Activated naive CD4-positive, alpha-beta T cell treated with Interleukin-2 at 50 U/mL for 16 hours (primary cell): Measurements from ENCODE around the gene SAMD4B.

ENCODE experiments used
- DNase-seq: peaks from one replicate; pipeline ENCODE4 v3.0.0-alpha.2; 2020

The SAMD4B gene

DNA sequence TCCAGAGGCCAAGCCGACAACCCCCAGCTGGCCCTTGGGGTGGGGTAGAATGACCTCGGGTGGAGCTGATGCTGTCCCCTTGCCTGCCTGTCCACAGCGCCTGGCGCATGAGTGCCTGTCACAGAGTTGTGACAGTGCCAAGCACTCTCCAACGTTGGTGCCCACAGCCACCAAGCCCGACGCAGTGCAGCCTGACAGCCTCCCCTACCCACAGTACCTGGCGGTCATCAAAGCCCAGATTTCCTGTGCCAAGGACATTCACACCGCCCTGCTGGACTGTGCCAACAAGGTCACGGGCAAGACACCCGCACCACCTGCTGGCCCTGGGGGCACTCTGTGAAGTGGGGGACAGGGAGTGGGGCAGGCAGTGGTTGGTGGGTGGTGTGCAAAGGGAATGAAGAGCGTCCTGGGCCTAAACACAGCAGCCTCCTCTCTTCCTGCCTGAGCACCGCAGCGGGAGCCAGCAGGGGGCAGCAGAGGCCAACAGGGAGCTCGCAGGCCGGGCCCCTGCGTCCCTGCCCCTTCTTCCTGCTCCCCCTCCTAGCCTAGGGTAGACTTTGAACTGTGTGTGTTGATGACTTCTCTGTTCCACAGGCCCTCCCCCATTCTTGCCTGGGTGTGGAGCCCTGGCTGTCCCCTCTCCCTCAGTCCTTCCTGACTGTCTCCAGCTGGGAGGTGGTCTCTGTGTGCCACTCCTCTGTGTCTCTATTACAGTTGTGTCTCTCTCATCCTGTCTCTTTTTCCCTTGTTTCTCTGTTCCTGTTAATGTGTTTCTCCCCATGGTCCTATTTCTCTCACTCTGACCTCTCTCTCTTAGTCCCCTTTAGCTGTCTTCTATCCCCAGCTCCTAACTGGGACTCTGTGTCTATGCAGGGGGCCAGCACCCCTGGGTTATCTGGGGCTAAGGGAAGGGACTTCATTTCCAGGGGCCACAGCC is 55.4 kb downstream of the SAMD4B start:
- peak; percentile 93 for DNase-seq

DNA sequence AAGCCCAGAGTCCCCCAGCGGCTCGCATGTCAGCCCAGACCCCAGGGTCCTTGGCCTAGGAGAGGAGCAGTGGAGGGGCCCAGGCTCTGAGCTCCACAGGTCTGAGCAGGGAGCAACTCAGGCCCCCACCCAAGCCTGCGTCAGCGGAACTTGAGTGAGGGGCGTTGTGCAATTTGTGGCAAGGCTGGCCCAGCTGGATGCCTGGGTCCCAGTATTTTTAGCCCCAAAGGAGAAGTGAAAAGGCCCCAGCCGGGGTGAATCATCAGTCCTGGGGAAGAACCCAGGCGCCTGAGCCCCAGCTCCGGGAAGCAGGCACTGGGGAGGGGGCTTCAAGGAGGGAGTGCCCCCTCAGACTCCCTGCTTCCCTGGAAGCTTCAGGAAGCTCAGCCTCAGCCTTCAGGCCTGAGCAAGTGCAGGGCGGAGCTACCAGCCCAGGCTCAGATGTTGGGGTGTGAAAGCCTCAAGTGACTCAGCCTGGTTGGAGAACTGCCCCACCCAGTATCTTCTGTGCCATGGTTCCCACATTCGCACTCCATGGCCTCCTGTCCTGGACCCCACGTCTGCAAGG is 56.2 kb downstream of the SAMD4B start:
- peak; percentile 62 for DNase-seq

DNA sequence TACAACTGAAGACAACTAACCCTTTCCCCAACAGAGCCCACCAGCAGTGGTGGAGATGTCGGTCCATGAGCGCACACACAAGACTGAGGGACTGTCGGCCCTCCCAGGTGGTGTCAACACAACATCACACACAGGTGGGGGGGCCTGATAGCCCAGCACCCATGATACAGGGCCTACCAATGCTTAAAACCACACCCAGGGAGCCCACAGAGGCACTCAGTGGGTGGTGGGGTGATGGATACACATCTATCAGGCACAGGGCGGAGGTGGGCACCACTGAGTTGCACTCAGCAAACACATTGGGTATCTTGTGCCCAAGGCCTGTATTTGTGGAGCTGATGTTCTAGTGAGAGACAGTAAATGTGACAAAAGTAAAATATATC is 57.4 kb downstream of the SAMD4B start:
- no peak for DNase-seq

DNA sequence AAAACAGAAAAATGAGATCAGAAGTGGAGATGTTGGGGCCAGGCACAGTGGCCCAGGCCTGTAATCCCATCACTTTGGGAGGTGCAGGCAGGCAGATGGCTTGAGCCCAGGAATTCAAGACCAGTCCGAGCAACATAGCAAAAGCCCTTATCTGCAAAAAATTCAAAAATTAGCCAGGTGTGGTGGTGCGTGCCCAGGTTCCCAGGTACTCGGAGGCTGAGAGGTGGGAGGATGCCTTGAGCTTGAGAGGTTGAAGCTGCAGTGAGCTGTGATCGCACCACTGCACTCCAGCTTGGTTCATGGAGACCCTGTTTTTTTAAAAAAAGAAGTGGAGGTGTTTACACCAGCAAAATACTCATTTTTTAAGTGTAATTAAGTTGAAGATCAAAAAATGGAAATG is 57.8 kb downstream of the SAMD4B start:
- DNase-seq = no peak

DNA sequence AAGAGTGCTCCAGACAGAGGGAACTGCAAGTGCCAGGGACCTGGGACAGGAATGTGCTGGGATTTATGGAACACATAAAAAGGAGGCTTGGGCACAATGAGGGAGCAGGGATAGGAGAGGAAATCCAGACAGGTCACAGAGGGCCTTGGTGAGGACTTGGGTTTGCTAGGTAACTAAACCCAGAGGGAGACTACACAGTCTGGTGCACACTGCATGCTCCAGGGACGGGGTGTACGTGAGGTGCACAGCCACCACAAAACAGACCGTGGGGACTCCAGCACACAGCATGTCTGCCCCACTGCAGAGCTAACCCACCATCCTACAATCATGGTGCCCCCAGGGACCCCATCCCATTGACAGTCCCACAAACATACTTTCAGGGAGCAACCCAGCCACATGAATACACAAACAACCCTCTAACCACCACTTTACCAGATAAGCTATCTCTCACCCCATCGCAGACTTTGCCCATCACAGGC is 58.9 kb downstream of the SAMD4B start:
- DNase-seq = no peak

DNA sequence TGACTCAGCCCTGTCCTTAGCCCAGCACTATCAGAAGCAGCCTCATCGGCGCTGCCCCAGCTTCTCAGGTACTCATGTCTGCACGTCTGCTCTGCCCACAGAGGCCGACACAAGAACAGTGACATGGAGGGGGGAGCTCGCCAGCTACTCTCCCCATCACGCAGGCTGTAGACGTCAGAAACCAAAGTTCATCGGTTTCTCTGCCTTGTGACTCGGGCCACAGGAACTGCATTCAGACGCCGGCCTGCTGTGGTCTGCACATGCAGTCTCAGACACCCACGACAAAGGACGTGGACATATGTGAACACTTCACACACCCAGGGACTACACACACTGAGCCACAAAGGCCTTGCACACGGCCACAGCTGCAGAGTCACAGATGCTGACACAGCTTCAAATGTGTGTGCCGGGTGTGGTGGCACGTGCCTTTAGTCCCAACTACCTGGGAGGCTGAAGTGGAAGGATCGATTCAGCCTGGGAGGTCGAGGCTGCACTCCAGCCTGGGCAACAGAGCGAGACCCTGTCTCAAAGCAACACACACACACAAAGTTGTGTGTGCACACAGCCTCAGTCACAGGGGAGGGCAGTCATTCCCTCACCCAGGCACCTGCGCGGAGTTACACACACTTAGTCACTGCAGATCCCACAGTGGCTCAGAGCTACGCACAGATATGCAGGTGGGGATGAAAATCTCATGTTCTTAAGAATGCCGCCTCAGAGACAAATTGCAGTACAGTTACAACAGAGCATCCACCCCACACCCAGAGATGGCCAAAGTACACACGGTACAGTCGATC is 59.5 kb downstream of the SAMD4B start:
- peak; percentile 84 for DNase-seq

DNA sequence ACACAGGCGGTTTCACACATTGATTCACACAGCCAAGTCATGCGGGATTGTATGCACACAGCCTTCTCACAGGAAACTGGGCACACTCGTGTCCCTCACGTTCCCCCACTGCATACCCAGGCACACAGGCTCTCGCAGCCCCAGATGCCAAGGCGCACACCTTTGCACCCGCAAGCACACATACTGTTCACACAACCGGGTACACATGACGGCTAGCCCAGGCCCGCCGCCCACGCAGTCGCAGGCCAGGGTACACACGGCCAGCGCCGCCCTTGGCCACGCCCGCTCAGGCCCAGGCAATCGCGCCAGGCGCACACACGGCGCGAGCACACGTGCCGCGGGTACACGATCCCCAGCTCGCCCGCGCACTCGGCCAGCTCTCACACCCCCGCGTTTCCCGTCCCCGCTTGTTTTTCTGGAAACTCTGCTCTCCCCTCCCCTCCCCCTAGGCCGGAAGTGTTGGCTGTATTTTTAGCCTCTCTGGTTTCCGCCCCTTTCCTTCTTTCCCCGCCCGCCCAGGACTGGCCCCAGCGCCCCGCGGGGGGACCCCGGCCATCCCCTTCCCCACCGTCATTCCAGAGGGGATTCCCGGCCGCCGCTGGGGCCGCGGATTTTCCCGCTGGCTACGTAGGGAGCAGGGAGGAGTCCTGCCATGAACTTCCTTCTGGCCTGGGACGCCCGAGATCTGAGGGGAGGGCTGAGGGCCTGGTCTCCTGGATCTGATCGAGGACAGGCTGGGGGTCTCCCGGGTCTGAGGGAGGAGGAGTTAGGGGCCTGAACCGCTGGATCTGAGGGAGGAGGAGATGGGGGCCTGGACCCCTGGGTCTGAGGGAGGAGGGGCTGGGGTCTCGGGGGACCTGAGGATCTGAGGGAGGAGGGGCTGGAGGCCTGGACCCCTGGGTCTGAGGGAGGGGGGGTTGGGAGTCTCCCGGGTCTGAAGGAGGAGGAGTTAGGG is 60.4 kb downstream of the SAMD4B start:
- peak; percentile 86 for DNase-seq

DNA sequence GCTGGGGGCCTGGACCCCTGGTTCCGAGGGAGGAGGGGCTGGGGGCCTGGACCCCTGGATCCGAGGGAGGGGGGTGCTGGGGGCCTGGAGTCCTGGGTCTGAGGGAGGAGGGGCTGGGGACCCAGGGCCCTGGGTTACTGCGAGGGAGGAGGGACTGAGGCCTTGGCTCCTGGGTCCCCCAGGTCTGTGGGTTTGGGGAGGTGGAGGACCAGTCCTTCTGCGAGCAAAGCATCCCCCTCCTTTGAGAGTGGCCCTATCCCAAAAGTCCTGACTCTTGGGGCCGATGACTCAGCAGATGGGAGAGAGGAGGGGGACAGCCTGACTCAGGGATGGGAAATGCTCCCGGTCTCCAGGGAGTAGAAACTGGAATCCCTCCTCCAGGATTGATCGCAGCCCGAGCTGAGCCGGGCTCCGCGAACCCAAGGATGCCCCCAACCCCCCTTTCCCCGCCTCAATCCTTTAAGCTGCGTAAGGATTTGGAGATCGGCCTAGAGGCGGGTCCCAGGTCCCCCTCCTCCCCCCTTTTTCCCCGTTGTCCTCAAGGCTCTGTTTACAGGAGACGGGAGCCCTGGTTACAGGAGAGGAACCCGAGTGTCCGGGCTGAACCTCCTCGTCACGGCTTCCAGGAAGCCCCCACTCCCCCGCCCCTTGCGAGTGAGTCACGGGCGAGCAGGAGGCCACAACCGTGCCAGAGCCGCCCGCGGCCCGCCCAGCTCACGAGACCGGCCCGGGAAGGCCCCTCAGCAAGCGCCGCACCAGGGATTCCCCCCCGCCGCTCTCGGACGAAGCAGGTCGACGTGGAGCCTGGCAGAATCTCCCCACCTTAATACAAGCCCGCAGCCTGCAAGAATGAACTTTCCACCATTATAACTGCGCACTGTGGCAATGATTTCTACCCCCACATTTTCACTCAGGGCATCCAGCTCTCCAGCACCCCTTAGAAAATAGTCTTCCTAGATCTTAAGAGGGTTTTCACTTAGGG is 61.4 kb downstream of the SAMD4B start:
- peak; percentile 98 for DNase-seq

DNA sequence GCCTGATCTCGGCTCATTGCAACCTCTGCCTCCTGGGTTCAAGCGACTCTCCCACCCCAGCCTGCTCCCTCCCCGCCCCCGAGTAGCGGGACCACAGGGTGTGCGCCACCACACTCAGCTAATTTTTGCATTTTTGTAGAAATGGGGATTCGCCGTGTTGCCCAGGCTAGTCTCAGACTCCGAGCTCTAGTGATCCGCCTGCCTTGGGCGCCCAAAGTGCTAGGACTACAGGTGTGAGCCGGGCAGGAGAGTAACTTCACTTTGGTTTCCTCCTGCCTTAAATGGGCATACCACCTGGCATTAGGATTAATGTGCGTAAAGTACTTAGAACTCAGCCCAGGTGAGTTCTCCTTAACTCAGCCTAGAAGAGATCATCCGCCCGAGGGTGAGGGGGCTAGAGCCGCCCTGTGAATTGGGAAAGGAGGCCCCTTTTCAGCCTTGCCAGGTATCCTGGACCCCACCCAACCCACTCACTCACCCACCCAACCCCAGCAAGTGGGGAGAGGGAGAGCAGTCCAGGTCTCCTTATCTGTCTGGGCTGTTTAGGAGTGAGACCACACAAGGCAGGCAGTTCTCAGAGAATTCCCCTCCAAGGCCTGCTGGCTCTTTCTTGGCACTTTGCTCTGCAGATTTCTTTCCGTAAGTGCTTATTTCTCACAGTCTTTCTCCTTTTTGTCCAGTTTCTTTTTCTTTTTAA is 63.2 kb downstream of the SAMD4B start:
- no peak for DNase-seq

DNA sequence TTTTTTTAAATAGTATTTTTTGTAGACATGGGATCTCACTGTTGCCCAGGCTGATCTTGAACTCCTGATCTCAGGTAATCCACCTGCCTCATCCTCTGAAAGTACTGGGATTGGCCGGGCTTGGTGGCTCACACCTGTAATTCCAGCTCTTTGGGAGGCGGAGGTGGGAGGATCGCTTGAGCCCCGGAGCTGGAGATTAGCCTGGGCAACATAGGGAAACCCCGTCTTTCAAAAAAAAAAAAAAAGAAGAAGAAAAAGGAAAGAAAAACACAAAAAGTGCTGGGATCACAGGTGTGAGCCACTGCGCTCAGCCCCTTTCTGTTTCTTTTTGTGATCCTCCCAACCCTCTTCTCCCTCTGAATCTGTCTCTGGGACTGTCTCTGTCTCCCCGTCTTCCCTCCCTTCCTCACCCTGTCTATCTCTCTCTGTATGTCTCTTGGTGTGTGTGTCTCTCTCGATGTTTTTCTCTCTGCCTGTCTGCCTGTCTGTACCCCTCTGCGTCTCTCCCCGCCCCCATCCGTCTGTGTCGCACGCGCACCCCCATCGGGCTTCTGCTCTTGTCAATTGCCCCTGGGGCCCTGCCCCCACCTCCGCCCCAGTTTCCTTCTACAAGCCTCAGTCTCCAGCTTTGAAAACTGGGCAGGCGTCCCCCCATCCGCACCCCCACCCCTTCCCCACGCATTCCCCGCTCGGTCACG is 63.9 kb downstream of the SAMD4B start:
- peak; percentile 83 for DNase-seq

DNA sequence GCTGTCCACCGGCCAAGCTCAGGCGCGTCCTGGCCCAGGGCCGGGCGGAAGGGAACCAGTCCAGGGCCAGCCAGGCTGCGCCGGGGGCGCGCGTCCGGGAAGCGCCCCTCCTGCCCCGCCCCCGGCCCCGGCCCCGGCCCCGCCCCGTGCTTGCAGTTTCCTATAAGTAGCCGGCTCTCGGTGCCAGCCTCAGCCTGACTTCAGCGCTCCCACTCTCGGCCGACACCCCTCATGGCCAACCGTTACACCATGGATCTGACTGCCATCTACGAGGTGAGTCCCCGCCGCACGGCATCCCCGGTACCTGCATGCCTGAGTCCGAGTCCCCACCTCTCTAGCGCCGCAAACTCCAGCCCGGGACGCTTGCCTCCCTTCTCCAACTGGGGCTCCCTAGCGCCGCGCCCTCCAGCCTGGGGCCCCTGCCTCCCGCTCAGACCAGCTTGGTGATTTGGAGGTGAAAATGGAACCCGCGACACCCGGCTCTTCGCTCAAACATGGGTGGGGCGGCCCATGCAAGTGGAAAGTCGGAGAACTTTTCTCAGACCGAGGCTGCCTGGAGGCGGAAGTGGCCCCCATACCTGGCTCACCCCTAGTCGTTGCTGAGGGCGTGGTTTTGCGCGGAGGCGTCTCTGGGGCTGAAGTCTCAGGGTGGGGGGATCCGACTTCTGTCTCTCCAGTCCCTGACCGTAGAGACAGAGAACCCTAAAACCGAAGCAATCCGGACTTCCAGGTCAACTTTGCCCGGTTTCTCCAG is 64.6 kb downstream of the SAMD4B start, which contains the start of gene ZFP36:
Gene ZFP36 (plus strand): TSS at position 192 of the 754 bp plus-strand sequence. CDS start 58 bp downstream, at position 250.
- DNase-seq = peak; percentile 84

DNA sequence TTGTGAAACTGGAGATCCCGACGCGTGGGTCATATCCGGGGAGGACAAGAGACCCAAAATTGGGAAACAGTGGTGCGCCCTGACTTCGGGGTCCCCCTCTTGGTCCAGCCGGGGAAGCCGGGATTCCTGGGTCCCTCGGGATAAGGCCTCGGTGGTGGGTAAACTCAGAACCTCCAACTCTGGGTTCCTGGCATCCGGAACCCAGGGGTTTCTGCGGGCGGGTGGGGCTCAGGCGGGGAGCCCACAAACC is 65.1 kb downstream of the SAMD4B start:
- DNase-seq = no peak

DNA sequence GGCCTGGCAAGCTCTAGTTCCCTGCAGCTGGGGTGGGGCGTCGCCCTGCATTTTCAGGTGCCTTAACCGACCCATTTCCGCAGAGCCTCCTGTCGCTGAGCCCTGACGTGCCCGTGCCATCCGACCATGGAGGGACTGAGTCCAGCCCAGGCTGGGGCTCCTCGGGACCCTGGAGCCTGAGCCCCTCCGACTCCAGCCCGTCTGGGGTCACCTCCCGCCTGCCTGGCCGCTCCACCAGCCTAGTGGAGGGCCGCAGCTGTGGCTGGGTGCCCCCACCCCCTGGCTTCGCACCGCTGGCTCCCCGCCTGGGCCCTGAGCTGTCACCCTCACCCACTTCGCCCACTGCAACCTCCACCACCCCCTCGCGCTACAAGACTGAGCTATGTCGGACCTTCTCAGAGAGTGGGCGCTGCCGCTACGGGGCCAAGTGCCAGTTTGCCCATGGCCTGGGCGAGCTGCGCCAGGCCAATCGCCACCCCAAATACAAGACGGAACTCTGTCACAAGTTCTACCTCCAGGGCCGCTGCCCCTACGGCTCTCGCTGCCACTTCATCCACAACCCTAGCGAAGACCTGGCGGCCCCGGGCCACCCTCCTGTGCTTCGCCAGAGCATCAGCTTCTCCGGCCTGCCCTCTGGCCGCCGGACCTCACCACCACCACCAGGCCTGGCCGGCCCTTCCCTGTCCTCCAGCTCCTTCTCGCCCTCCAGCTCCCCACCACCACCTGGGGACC is 65.6 kb downstream of the SAMD4B start:
- DNase-seq = peak; percentile 61

DNA sequence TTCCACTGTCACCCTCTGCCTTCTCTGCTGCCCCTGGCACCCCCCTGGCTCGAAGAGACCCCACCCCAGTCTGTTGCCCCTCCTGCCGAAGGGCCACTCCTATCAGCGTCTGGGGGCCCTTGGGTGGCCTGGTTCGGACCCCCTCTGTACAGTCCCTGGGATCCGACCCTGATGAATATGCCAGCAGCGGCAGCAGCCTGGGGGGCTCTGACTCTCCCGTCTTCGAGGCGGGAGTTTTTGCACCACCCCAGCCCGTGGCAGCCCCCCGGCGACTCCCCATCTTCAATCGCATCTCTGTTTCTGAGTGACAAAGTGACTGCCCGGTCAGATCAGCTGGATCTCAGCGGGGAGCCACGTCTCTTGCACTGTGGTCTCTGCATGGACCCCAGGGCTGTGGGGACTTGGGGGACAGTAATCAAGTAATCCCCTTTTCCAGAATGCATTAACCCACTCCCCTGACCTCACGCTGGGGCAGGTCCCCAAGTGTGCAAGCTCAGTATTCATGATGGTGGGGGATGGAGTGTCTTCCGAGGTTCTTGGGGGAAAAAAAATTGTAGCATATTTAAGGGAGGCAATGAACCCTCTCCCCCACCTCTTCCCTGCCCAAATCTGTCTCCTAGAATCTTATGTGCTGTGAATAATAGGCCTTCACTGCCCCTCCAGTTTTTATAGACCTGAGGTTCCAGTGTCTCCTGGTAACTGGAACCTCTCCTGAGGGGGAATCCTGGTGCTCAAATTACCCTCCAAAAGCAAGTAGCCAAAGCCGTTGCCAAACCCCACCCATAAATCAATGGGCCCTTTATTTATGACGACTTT is 66.4 kb downstream of the SAMD4B start:
- peak; percentile 25 for DNase-seq

DNA sequence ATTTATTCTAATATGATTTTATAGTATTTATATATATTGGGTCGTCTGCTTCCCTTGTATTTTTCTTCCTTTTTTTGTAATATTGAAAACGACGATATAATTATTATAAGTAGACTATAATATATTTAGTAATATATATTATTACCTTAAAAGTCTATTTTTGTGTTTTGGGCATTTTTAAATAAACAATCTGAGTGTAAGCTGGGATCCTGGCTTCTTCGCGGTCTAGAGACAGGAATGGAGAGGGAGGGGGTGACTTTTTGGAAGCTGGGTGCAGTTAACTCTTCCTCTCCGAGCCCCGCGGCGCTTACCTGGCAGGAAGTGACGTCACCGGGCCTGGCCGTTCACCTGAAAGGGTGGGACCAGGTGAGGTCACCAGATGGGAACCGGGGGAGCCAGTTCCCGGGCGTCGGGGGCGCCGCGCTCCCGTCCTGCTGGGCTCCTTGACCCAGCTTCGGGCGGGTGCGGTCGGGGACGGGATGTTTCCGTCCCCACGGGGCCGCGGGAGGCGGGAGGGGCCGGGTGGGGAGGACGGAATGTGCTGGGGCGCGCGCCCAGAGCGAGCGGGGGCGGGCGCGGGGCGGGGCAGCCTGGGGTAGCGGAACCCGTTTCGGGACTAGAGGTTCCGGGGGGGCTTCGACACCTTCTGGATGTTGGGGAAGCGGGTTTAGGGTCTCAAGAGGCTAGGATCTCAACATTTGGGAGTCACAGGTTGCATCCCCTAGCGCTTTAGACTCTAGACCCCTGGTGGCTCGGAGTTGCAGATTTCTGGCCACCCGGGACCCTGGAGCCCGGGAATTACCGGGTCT is 67.2 kb downstream of the SAMD4B start:
- peak; percentile 77 for DNase-seq

DNA sequence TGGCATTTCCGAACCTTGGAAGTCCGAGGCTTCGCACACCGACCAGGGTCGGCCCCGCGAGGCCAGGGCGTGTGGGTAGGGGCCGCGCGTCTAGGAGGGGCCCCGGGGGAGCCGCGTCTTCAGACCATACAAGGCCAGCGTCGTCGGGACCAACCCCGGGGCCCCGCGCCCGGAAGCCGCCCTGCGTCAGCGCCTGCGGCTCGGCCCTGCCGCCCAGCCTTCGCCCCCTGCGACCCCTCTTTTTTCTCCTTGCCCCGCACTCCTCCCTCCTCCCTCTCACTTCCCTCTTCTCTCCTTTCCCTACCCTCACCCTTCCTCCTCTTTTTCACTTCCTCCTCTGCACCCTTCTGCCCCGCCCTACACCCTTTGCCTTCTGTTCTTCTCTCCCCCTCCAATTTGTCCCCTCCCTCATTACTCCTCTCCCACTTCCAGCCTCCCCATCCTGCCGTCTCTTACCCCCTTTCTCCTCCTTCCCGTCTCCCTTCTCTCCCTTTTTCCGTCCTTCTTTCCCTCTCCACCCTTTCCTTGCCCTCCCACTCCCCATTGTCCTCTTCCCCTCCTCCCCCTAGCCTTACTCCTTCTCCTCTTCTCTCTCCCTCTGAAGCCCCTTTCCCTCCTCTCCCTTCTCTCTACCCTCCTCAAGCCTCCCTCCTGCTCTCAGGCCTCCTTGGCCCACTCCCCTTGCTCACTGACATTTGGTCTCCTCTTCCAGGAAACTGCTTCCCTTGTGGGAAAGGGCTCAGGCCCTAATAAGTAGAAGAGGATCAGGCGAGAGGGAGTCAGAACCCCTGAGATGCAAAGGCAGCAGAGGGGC is 68.0 kb downstream of the SAMD4B start:
- peak; percentile 65 for DNase-seq
